Cardiac muscle cell (in vitro differentiated cells and primary cell): ENCODE results near the gene TRIM21. TPM values are rescaled to one million over a fixed set of nuclear protein-coding genes. Genes with fewer than 3 reads are reported as not detected.
"Not testable (repeated sequence)": the region's sequence is repeated elsewhere in the genome, so short reads cannot be mapped to it uniquely, and the experiment has no call there.

Experiments used
- DNase-seq, 2 donors: peaks; one replicate each; pipeline versions ENCODE4 v3.0.0 to v3.0.0-alpha.2; 2010 to 2017; ENCODE audit warnings: low read depth in 1 of 2, low spot score in 1 of 2
- H3K27ac ChIP-seq: fragments of 200-600 bp; sonication (generic); 2 replicates; pipeline ENCODE4 v1.5.1; 2016
- H3K27me3 ChIP-seq: fragments of 200-600 bp; sonication (generic); 2 replicates; pipeline ENCODE4 v1.6.0; 2016; ENCODE audit warnings: control low read depth
- H3K36me3 ChIP-seq: fragments of 200-600 bp; sonication (generic); 2 replicates; pipeline ENCODE4 v1.5.1; 2016; ENCODE audit warnings: control low read depth
- H3K4me1 ChIP-seq: fragments of 200-600 bp; sonication (generic); 2 replicates; pipeline ENCODE4 v1.8.1; 2017; ENCODE audit warnings: low read depth, mild to moderate bottlenecking, mixed run types
- H3K4me3 ChIP-seq: fragments of 200-600 bp; sonication (generic); 2 replicates; pipeline ENCODE4 v1.5.1; 2016; ENCODE audit warnings: mild to moderate bottlenecking
- H3K9me3 ChIP-seq: fragments of 200-600 bp; sonication (generic); 2 replicates; pipeline ENCODE4 v1.5.1; 2017; ENCODE audit warnings: low read depth, mild to moderate bottlenecking, control low read depth
- CTCF ChIP-seq: IDR thresholded peaks from 2 replicates; pipeline ENCODE4 v1.5.1; 2012; ENCODE audit warnings: low read depth, mild to moderate bottlenecking, low read length
- polyA plus RNA-seq: library from polyadenylated mRNA; unstranded; fragments of >200 nt; fragmentation: Nextera tagmentation; extraction: Ambion mirVana; gene quantifications from 2 replicates; pipeline ENCODE4 v1.2.1, GENCODE V29; 2016
- total RNA-seq: library from RNA; depleted of rRNA; stranded (reverse); fragments of >200 nt; gene quantifications from 2 replicates; pipeline ENCODE4 v1.2.3, GENCODE V29; 2016

The TRIM21 gene
- total and polyA plus RNA-seq, 2 experiments from 2014 or later, result 4.5 to 6.2 TPM

DNA sequence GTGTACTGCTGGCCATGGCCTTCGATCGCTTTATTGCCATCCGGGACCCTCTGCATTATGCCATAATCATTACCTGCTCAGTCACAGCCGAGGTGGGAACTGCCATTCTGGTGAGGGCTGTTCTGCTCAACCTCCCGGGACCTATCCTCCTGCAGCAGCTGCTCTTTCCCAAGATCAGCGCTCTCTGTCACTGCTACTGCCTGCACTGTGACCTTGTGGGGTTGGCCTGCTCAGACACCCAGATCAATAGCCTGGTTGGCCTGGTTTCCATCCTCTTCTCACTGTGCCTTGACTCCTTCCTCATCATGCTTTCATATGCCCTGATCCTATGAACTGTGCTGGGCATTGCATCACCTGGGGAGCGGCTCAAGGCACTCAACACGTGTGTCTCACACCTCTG lies 24.9 kb upstream of the TRIM21 start:
- no peak for TF ChIP-seq CTCF

DNA sequence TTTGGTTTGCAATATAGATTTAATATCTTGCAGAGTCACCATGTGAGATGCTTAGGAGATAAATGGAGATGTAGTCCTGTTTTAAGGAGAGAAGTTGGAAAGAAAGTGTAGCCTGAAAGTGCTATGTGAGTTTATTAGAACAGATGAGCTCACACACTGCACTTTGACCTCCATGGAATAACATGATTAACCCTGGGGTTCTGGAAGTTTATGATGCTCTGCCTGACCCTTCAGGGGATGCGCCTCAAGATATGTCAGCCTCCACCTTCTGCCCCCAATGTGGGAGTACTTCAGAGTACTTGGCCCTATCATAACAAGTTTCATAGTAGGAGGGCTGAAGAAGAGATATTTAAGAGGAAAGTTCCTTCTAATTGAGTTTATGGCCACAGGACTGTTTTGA lies 23.3 kb upstream of the TRIM21 start:
- H3K4me3 ChIP-seq, result no peak overlapping the region
- H3K27me3 ChIP-seq, result no peaks in the 10 kb centered on the region
- H3K36me3 ChIP-seq, result no peaks in the 10 kb centered on the region
- no peak for DNase-seq
- no peaks in the 10 kb centered on the region for H3K4me1 ChIP-seq
- no peaks in the 10 kb centered on the region for H3K9me3 ChIP-seq
- no peak overlapping the region for H3K27ac ChIP-seq
- TF ChIP-seq CTCF, result no peak

More for the DNA sequence above, 24.9 kb upstream of the TRIM21 start:
- DNase-seq, result no peak
- Histone ChIP-seq H3K4me1 (no peaks in the 10 kb centered on the region), H3K27ac (no peak overlapping the region), H3K4me3 (no peak overlapping the region), H3K9me3 (no peaks in the 10 kb centered on the region), H3K36me3 (no peaks in the 10 kb centered on the region), H3K27me3 (no peaks in the 10 kb centered on the region)

- H3K9me3 ChIP-seq, result no peaks in the 10 kb centered on the region
- DNase-seq, result no peak
- H3K27me3 ChIP-seq, result no peaks in the 10 kb centered on the region
- no peaks in the 10 kb centered on the region for H3K4me1 ChIP-seq
- no peak overlapping the region for H3K27ac ChIP-seq
- H3K4me3 ChIP-seq, result no peak overlapping the region
- H3K36me3 ChIP-seq, result no peaks in the 10 kb centered on the region
- TF ChIP-seq CTCF, result no peak
Observed at GRCh38 chr11:4416306-4416705, 22.8 kb upstream of the TRIM21 start.

DNA sequence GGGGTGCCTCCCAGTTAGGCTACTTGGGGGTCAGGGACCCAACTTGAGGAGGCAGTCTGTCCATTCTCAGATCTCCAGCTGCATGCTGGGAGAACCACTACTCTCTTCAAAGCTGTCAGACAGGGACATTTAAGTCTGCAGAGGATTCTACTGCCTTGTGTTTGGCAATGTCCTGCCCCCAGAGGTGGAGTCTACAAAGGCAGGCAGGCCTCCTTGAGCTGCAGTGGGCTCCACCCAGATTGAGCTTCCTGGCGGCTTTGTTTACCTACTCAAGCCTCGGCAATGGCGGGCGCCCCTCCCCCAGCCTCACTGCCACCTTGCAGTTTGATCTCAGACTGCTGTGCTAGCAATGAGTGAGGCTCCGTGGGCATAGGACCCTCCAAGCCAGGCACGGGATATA lies 12.7 kb upstream of the TRIM21 start:
- not testable (repeated sequence) for DNase-seq, H3K9me3 ChIP-seq, H3K4me3 ChIP-seq, H3K36me3 ChIP-seq, H3K27me3 ChIP-seq, H3K4me1 ChIP-seq, H3K27ac ChIP-seq

DNA sequence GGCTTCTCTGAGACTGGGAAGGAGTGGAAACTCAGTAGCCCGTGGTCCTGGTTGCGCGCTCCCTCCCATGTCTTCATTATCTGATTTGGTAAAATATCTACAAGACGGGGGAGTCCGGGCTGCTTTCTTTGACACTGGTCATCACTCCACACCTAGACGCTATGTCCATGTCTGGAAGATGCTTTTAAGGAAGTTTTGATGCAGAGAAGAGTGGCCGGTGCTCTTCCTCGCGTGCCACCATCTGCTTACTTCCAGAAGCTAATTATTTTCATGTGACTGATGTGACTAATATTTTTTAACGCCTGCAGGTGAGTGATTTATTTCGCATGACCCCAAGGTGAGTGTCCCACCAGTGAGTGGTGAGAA lies 339 bp upstream of the TRIM21 start:
- TF ChIP-seq CTCF, result no peak
- H3K27ac ChIP-seq, result no peak overlapping the region
- no peaks in the 10 kb centered on the region for H3K4me1 ChIP-seq
- peak overlapping the region; percentile 49 for H3K4me3 ChIP-seq
- no peaks in the 10 kb centered on the region for H3K36me3 ChIP-seq
- no peaks in the 10 kb centered on the region for H3K27me3 ChIP-seq
- DNase-seq, result no peak
- no peaks in the 10 kb centered on the region for H3K9me3 ChIP-seq

- DNase-seq, result no peak
- Histone ChIP-seq H3K4me3 (no peak overlapping the region), H3K36me3 (no peaks in the 10 kb centered on the region)
Observed at GRCh38 chr11:4388221-4388620, 5.3 kb downstream of the TRIM21 start.

More at GRCh38 chr11:4388221-4388620, 5.3 kb downstream of the TRIM21 start:
- no peaks in the 10 kb centered on the region for H3K9me3 ChIP-seq
- no peak overlapping the region for H3K27ac ChIP-seq
- no peaks in the 10 kb centered on the region for H3K4me1 ChIP-seq
- no peak for TF ChIP-seq CTCF
- no peaks in the 10 kb centered on the region for H3K27me3 ChIP-seq
